K562 (cell line): ENCODE results near the gene OBSCN.

Source experiments
- HNRNPK ChIP-seq: fragments of 200-400 bp; formaldehyde crosslinking; IDR thresholded peaks from one replicate; pipeline ENCODE4 v1.6.1; 2018; ENCODE audit warnings: mild to moderate bottlenecking, low read depth, low read length; ENCODE audit not compliant: poor library complexity, severe bottlenecking
- POLR2A ChIP-seq: fragments of 450-650 bp; conservative IDR thresholded peaks from 2 replicates; pipeline ENCODE4 v1.6.1; 2016
- SMC3 ChIP-seq: conservative IDR thresholded peaks from 2 replicates; pipeline ENCODE4 v1.6.1; 2011; ENCODE audit warnings: low read depth, low read length, improper control_type of control experiment; ENCODE audit not compliant: insufficient read depth
- TAF7 ChIP-seq: fragments of 450-650 bp; IDR thresholded peaks from 2 replicates; pipeline ENCODE4 v1.6.1; 2016; ENCODE audit warnings: missing genetic modification characterization, missing compliant biosample characterization
- TRIM24 ChIP-seq, 2 experiments: fragments of 450-650 bp; IDR thresholded peaks; 2 replicates each; pipeline ENCODE4 v1.6.1; 2016
- ZNF444 ChIP-seq: fragments of 250-450 bp; sonication (Bioruptor Pico); IDR thresholded peaks from 2 replicates; pipeline ENCODE4 v1.4.0; 2020; ENCODE audit warnings: mild to moderate bottlenecking, moderate library complexity
- TF ChIP-seq, protein P1 (sequence below): sonication (generic); formaldehyde crosslinking; IDR thresholded peaks from 2 replicates; pipeline ENCODE4 v1.8.0; 2022; ENCODE audit warnings: mild to moderate bottlenecking, missing genetic modification reagents
- TF ChIP-seq, protein P2 (sequence below): fragments of 250-450 bp; sonication (Bioruptor Pico); IDR thresholded peaks from 2 replicates; pipeline ENCODE4 v1.5.0; 2021
- TF ChIP-seq, protein P3 (sequence below), 3 experiments: IDR thresholded peaks in 2 of 3; conservative IDR thresholded peaks in 1 of 3; 2 replicates each; pipeline ENCODE4 v1.5.1; 2011 to 2012; ENCODE audit warnings: low read length in 3 of 3, mild to moderate bottlenecking in 3 of 3, control low read depth in 2 of 3, improper control_type of control experiment in 1 of 3, inconsistent platforms in 1 of 3, low read depth in 1 of 3, mixed read lengths in 1 of 3, moderate library complexity in 1 of 3; ENCODE audit not compliant: insufficient read depth in 2 of 3

DNA sequence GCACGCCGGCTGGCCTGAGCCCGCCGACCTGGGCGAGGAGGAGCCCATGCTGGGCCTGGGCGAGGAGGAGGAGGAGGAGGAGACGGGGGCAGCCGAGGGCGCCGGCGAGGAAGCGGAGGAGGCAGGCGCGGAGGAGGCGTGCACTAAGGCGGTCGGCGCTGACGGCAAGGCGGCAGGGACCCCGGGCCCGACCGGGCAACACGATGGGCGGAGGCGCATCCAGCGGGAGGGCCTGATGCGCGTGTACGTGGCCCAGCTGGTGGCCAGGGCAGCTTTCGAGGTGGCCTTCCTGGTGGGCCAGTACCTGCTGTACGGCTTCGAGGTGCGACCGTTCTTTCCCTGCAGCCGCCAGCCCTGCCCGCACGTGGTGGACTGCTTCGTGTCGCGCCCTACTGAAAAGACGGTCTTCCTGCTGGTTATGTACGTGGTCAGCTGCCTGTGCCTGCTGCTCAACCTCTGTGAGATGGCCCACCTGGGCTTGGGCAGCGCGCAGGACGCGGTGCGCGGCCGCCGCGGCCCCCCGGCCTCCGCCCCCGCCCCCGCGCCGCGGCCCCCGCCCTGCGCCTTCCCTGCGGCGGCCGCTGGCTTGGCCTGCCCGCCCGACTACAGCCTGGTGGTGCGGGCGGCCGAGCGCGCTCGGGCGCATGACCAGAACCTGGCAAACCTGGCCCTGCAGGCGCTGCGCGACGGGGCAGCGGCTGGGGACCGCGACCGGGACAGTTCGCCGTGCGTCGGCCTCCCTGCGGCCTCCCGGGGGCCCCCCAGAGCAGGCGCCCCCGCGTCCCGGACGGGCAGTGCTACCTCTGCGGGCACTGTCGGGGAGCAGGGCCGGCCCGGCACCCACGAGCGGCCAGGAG is 49.5 kb upstream of the OBSCN start:
- TF ChIP-seq TAF7 (tag) = no peak
- TF ChIP-seq ZNF444 (CRISPR knock-in tag) = no peak
- no peak for TF ChIP-seq TRIM24 (IDR thresholded peaks at IDR 0.05)
- no peak for TF ChIP-seq POLR2A
- TF ChIP-seq, protein P1, sequence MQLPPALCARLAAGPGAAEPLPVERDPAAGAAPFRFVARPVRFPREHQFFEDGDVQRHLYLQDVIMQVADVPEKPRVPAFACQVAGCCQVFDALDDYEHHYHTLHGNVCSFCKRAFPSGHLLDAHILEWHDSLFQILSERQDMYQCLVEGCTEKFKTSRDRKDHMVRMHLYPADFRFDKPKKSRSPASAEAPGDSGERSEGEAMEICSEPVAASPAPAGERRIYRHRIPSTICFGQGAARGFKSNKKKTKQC (CRISPR knock-in tag) = no peak
- no peak for TF ChIP-seq SMC3
- TF ChIP-seq, protein P2, sequence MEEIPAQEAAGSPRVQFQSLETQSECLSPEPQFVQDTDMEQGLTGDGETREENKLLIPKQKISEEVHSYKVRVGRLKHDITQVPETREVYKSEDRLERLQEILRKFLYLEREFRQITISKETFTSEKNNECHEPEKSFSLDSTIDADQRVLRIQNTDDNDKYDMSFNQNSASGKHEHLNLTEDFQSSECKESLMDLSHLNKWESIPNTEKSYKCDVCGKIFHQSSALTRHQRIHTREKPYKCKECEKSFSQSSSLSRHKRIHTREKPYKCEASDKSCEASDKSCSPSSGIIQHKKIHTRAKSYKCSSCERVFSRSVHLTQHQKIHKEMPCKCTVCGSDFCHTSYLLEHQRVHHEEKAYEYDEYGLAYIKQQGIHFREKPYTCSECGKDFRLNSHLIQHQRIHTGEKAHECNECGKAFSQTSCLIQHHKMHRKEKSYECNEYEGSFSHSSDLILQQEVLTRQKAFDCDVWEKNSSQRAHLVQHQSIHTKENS (CRISPR knock-in tag) = no peak
- TF ChIP-seq HNRNPK = no peak
- TF ChIP-seq, protein P3, sequence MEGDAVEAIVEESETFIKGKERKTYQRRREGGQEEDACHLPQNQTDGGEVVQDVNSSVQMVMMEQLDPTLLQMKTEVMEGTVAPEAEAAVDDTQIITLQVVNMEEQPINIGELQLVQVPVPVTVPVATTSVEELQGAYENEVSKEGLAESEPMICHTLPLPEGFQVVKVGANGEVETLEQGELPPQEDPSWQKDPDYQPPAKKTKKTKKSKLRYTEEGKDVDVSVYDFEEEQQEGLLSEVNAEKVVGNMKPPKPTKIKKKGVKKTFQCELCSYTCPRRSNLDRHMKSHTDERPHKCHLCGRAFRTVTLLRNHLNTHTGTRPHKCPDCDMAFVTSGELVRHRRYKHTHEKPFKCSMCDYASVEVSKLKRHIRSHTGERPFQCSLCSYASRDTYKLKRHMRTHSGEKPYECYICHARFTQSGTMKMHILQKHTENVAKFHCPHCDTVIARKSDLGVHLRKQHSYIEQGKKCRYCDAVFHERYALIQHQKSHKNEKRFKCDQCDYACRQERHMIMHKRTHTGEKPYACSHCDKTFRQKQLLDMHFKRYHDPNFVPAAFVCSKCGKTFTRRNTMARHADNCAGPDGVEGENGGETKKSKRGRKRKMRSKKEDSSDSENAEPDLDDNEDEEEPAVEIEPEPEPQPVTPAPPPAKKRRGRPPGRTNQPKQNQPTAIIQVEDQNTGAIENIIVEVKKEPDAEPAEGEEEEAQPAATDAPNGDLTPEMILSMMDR (IDR thresholded peaks at IDR 0.05 in 2 of 3, conservative IDR thresholded peaks at IDR 0.05 in 1 of 3; ENCODE audit: insufficient read depth in 2 of 3, low read depth in 1 of 3, low read length in 3 of 3) = no peak
